Body of pancreas (tissue), 4 donors: ENCODE measurements around the gene PRKAB1.
A peak's percentile ranks its signal among the peaks of the same experiment; 100 is the strongest.
"Not testable (repeated sequence)": the region's sequence is repeated elsewhere in the genome, so short reads cannot be mapped to it uniquely, and the experiment has no call there.

Experiments used
- POLR2A ChIP-seq, 3 donors: fragments of 450-650 bp; IDR thresholded peaks; one replicate each; pipeline ENCODE4 v1.6.1; 2016; ENCODE audit warnings: antibody characterized with exemption in 3 of 3, mild to moderate bottlenecking in 2 of 3
- TF ChIP-seq, protein P1 (sequence below), 7 experiments: fragments of 450-650 bp in 4 of 7; fragments of 200-600 bp in 3 of 7; sonication (generic) in 3 of 7; IDR thresholded peaks; one replicate each; pipeline ENCODE4 v1.5.1; 2016 to 2019; ENCODE audit warnings: antibody characterized with exemption in 7 of 7

DNA sequence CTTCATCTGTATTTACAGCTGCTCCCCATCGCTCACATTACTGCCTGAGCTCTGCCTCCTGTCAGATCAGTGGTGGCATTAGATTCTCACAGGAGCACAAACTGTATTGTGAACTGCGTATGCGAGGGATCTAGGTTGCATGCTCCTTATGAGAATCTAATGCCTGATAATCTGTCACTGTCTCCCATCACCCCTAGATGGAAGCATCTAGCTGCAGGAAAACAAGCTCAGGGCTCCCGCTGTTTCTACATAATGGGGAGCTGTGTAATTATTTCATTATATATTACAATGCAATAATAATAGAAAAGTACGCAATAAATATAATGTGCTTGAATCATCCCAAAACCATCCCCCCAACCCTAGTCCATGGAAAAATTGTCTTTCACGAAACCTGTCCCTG lies 9.8 kb upstream of the PRKAB1 start:
- TF ChIP-seq, protein P1, sequence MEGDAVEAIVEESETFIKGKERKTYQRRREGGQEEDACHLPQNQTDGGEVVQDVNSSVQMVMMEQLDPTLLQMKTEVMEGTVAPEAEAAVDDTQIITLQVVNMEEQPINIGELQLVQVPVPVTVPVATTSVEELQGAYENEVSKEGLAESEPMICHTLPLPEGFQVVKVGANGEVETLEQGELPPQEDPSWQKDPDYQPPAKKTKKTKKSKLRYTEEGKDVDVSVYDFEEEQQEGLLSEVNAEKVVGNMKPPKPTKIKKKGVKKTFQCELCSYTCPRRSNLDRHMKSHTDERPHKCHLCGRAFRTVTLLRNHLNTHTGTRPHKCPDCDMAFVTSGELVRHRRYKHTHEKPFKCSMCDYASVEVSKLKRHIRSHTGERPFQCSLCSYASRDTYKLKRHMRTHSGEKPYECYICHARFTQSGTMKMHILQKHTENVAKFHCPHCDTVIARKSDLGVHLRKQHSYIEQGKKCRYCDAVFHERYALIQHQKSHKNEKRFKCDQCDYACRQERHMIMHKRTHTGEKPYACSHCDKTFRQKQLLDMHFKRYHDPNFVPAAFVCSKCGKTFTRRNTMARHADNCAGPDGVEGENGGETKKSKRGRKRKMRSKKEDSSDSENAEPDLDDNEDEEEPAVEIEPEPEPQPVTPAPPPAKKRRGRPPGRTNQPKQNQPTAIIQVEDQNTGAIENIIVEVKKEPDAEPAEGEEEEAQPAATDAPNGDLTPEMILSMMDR (IDR thresholded peaks at IDR 0.05), result peak in 1 of 7 experiments; percentile 1
- TF ChIP-seq POLR2A (IDR thresholded peaks at IDR 0.05), result not testable (repeated sequence)
